Ascending aorta (tissue), 2 donors: ENCODE data around the gene OR4D1. TPM values are rescaled to one million over a fixed set of nuclear protein-coding genes. Genes with fewer than 3 reads are reported as not detected.
"Not testable (repeated sequence)": the region's sequence is repeated elsewhere in the genome, so short reads cannot be mapped to it uniquely, and the experiment has no call there.

ENCODE experiments used
- DNase-seq, 2 donors: peaks; one replicate each; pipeline ENCODE4 v3.0.0-alpha.2; 2019; ENCODE audit warnings: low spot score in 2 of 2
- H3K27ac ChIP-seq, 2 donors: fragments of 200-600 bp; sonication (generic); one replicate each; pipeline ENCODE4 v1.5.1; 2016 to 2017; ENCODE audit warnings: mild to moderate bottlenecking in 1 of 2
- H3K27me3 ChIP-seq: fragments of 200-600 bp; sonication (generic); one replicate; pipeline ENCODE4 v1.5.1; 2017
- H3K36me3 ChIP-seq, 2 donors: fragments of 200-600 bp; sonication (generic); one replicate each; pipeline ENCODE4 v1.5.1; 2016
- H3K4me1 ChIP-seq, 2 donors: fragments of 200-600 bp; sonication (generic); one replicate each; pipeline ENCODE4 v1.5.1; 2016 to 2017; ENCODE audit warnings: mild to moderate bottlenecking in 1 of 2
- H3K4me3 ChIP-seq, 2 donors: fragments of 200-600 bp; sonication (generic); one replicate each; pipeline ENCODE4 v1.5.1; 2016 to 2017; ENCODE audit warnings: mild to moderate bottlenecking in 1 of 2
- H3K9me3 ChIP-seq, 2 donors: fragments of 200-600 bp; sonication (generic); one replicate each; pipeline ENCODE4 v1.5.1; 2016
- intact Hi-C: fragments of 100-400 bp; cut with DNase I; formaldehyde crosslinking; loops from one replicate; pipeline ENCODE4 v1.15.1; 2023
- total RNA-seq: library from RNA; depleted of rRNA; stranded (reverse); fragments of >200 nt; gene quantifications from one replicate; pipeline ENCODE4 v1.1.0, GENCODE V29; 2016
- TF ChIP-seq, protein P1 (sequence below), 3 experiments: fragments of 200-600 bp in 2 of 3; fragments of 450-650 bp in 1 of 3; sonication (generic) in 2 of 3; IDR thresholded peaks; one replicate each; pipeline ENCODE4 v1.5.1; 2016 to 2019; ENCODE audit warnings: antibody characterized with exemption in 3 of 3, mild to moderate bottlenecking in 1 of 3, moderate library complexity in 1 of 3

The OR4D1 gene
- total RNA-seq, 1 donor from 2014 or later, result not detected

DNA sequence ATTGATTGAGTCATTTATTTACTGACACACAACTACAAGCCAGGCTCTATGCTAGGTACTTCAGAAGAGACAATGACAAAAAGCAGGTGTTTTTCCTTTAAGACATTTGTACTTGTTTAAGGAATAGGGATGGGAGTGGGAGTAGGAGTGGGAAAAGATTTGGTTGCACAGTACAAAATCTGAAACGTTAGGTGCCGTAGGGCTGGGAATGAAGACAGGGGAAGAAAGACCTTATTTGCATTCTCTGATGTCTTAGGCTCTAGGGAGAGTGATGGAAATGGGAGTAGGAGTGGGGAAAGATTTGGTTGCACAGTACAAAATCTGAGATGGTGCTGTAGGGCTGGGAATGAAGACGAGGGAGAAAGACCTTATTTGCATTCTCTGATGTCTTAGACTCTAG, 28.7 kb upstream of the OR4D1 start:
- Histone ChIP-seq H3K27me3 (no peaks in the 10 kb centered on the region), H3K4me3 (no peak overlapping the region), H3K27ac (no peak overlapping the region), H3K36me3 (no peaks in the 10 kb centered on the region), H3K4me1 (no peaks in the 10 kb centered on the region), H3K9me3 (no peaks in the 10 kb centered on the region)
- TF ChIP-seq, protein P1, sequence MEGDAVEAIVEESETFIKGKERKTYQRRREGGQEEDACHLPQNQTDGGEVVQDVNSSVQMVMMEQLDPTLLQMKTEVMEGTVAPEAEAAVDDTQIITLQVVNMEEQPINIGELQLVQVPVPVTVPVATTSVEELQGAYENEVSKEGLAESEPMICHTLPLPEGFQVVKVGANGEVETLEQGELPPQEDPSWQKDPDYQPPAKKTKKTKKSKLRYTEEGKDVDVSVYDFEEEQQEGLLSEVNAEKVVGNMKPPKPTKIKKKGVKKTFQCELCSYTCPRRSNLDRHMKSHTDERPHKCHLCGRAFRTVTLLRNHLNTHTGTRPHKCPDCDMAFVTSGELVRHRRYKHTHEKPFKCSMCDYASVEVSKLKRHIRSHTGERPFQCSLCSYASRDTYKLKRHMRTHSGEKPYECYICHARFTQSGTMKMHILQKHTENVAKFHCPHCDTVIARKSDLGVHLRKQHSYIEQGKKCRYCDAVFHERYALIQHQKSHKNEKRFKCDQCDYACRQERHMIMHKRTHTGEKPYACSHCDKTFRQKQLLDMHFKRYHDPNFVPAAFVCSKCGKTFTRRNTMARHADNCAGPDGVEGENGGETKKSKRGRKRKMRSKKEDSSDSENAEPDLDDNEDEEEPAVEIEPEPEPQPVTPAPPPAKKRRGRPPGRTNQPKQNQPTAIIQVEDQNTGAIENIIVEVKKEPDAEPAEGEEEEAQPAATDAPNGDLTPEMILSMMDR (IDR thresholded peaks at IDR 0.05), result no peak
- intact Hi-C loops, result loop anchor here (10.0 kb wide), 1 partner anchor 875 kb away; no protein-coding TSS in a partner anchor
- no peak for DNase-seq

DNA sequence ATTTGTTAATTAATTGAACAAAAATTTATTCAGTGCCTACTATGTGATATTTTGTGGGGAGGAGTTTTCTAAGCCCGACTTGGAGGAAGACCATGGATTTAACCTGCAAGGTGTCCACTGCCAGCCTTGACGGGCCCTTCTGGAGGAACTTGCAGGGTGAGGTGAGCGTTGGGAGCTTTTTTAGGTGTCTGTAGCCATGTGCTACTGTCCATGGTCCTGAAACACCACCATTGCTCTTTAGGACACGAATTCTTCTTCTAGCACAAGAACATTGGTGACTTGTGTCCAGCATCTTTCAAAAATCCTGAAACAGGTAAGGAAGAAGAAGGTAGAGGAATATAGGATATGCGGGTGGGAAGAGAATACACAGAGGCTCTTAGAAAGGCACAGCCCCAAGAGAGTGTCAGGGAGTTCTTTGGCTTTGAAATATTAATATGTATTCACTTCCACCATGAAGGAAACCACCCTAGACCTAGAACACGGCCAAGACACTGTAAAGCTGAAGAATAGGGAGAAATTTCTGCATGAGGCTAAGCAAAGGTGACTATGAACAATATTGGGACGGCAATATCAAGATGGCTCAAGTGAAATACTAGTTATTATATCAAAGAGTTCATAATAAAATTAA, 27.9 kb upstream of the OR4D1 start:
- Histone ChIP-seq H3K36me3 (no peaks in the 10 kb centered on the region), H3K4me1 (no peaks in the 10 kb centered on the region), H3K9me3 (no peaks in the 10 kb centered on the region), H3K27ac (no peak overlapping the region), H3K27me3 (no peaks in the 10 kb centered on the region), H3K4me3 (no peak overlapping the region)
- TF ChIP-seq, protein P1 (IDR thresholded peaks at IDR 0.05), result no peak
- intact Hi-C loops, result no loop called here
- DNase-seq, result no peak

DNA sequence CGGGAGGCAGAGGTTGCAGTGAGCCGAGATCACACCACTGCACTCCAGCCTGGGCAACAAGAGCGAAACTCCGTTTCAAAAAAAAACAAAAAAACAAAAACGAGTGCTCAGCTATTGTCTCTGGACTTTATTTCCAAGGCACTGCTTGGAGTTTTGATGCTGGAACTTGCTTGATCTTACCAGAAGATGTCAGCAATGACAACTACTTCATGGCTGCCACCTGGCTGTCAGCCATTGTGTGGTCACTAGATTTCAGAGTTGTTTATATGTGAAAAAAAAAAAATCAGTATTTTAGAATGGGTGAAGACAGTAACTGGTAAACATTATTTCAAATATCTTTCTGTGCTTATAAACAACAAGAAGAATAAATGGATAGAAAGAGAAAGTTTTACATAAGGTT, 26.3 kb upstream of the OR4D1 start:
- intact Hi-C loops, result no loop called here
- DNase-seq, result no peak
- no peaks in the 10 kb centered on the region for H3K9me3 ChIP-seq
- H3K27ac ChIP-seq, result no peak overlapping the region
- no peaks in the 10 kb centered on the region for H3K36me3 ChIP-seq
- no peaks in the 10 kb centered on the region for H3K4me1 ChIP-seq
- H3K27me3 ChIP-seq, result no peaks in the 10 kb centered on the region
- H3K4me3 ChIP-seq, result no peak overlapping the region
- TF ChIP-seq, protein P1 (IDR thresholded peaks at IDR 0.05), result no peak

DNA sequence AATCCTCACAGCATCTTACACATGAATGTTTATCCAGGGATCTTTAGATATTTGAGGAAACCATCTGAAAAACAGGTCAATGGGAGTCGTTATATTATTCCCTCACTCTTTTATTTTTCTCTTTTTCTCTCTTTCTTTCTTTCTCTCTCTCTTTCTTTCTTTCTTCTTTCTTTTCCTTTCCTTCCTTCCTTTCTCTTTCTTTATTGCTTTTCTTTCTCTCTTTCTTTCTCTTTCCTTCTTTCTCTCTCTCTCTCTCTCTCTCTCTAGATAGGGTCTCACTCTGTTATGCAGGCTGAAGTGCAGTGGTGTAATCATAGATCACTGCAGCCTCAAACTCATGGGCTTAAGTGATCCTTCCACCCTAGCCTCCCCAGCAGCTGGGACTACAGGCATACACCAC, 20.3 kb upstream of the OR4D1 start:
- DNase-seq, result no peak
- H3K4me3 ChIP-seq, result no peak overlapping the region
- no peaks in the 10 kb centered on the region for H3K27me3 ChIP-seq
- TF ChIP-seq, protein P1 (IDR thresholded peaks at IDR 0.05), result no peak
- no peak overlapping the region for H3K27ac ChIP-seq
- no peaks in the 10 kb centered on the region for H3K9me3 ChIP-seq
- H3K4me1 ChIP-seq, result no peaks in the 10 kb centered on the region
- no peaks in the 10 kb centered on the region for H3K36me3 ChIP-seq
- intact Hi-C loops, result no loop called here

DNA sequence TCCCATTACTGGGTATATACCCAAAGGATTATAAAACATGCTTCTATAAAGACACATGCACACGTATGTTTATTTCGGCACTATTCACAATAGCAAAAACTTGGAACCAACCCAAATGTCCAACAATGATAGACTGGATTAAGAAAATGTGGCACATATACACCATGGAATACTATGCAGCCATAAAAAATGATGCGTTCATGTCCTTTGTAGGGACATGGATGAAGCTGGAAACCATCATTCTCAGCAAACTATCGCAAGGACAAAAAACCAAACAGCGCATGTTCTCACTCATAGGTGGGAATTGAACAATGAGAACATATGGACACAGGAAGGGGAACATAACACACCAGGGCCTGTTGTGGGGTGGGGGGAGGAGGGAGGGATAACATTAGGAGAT, 15.5 kb upstream of the OR4D1 start:
- H3K4me3 ChIP-seq, H3K27me3 ChIP-seq, DNase-seq, intact Hi-C loops, H3K9me3 ChIP-seq, H3K36me3 ChIP-seq, H3K4me1 ChIP-seq, H3K27ac ChIP-seq: not testable (repeated sequence)

DNA sequence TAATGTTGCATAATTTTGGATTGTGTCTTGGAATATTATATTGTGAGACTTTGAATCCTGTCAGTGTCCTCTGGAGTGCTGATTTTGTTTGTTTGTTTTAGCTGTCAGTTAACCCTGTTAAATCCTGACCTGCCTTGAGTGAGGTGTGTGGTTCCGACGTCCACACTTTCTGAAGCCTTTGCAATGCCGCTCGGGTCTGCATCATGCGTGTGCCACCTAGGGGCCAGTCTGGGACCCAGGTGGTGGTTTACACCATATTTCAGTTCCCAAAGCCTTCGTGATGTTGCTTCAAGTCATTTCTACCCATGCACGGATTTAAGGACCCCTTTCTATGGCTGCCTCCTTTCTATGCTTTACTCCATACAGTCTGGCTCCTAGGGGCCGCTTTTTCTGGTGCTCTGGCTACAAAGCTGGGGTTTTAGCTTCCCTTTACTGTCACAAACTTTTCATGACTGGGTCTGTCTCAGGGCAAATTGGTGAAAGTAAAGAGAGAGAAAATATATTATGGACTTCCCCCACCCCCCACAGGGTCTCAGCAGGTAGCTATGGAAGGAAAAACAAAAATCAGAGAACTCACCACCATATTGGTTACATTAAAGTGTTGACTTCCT, 11.4 kb upstream of the OR4D1 start:
- intact Hi-C loops, result no loop called here
- H3K9me3 ChIP-seq, result no peaks in the 10 kb centered on the region
- TF ChIP-seq, protein P1 (IDR thresholded peaks at IDR 0.05), result no peak
- no peak overlapping the region for H3K4me3 ChIP-seq
- no peak overlapping the region for H3K27ac ChIP-seq
- H3K4me1 ChIP-seq, result no peaks in the 10 kb centered on the region
- no peaks in the 10 kb centered on the region for H3K36me3 ChIP-seq
- no peak for DNase-seq
- H3K27me3 ChIP-seq, result no peaks in the 10 kb centered on the region
